ENCODE results near the gene LGR4. TPM values are rescaled to one million over a fixed set of nuclear protein-coding genes. Genes with fewer than 3 reads are reported as not detected.

LGR4 gene
- total and polyA plus RNA-seq, 2 of the 13 experiments (the other 11 are each of a cell fraction or from before 2014, with no cell fraction given) = 42.1 to 68.7 TPM

GRCh38 chr11:27353593-27354358, 118.8 kb downstream of the LGR4 start:
- TF ChIP-seq SMYD3 (CRISPR knock-in tag; IDR thresholded peaks at IDR 0.05) (no peak), ZNF160 (CRISPR knock-in tag; IDR thresholded peaks at IDR 0.05) (no peak), CBX5 (CRISPR knock-in tag; IDR thresholded peaks at IDR 0.05; ENCODE audit: borderline replicate concordance) (no peak), ZSCAN20 (CRISPR knock-in tag; IDR thresholded peaks at IDR 0.05; ENCODE audit: borderline replicate concordance) (no peak), HNRNPH1 (optimal IDR thresholded peaks at IDR 0.05; ENCODE audit: low read depth, low read length) (no peak), GFI1 (CRISPR knock-in tag; IDR thresholded peaks at IDR 0.05; ENCODE audit: borderline replicate concordance) (no peak), SALL2 (CRISPR knock-in tag; IDR thresholded peaks at IDR 0.05) (no peak), HHEX (CRISPR knock-in tag; IDR thresholded peaks at IDR 0.05) (no peak), KDM4B (CRISPR knock-in tag; IDR thresholded peaks at IDR 0.05) (no peak)
- TF ChIP-seq, protein P1, sequence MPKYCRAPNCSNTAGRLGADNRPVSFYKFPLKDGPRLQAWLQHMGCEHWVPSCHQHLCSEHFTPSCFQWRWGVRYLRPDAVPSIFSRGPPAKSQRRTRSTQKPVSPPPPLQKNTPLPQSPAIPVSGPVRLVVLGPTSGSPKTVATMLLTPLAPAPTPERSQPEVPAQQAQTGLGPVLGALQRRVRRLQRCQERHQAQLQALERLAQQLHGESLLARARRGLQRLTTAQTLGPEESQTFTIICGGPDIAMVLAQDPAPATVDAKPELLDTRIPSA (CRISPR knock-in tag; IDR thresholded peaks at IDR 0.05; ENCODE audit: borderline replicate concordance) = no peak
- TF ChIP-seq, protein P2, sequence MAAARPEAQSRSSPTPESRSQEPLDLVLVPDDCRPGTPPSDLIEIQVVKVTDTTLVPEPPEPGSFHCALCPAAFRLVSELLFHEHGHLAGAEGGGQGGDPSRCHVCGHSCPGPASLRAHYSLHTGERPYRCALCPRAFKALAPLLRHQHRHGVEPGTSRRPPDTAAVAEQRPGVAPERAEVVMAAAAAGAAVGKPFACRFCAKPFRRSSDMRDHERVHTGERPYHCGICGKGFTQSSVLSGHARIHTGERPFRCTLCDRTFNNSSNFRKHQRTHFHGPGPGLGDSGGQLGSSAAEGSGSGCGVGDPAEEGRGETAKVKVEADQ (CRISPR knock-in tag; IDR thresholded peaks at IDR 0.05; ENCODE audit: borderline replicate concordance) = no peak
- H4K20me1 ChIP-seq (ENCODE audit: insufficient read depth, low read length) = no peaks in the 10 kb centered on the region
- no peaks in the 10 kb centered on the region for H3K36me3 ChIP-seq (replicated peaks in 1 of 2; ENCODE audit: control insufficient read depth in 1 of 2, insufficient read depth in 2 of 2, low read length in 2 of 2)
- DNase-seq (ENCODE audit: low spot score) (no peak), ATAC-seq (no peak), FAIRE-seq (no peak)
- peaks cover 50% of the 10 kb centered on the region for H3K4me1 ChIP-seq (ENCODE audit: insufficient read depth, low read length)
- BruUV-seq (replicated peaks) = no TSS peak
- peaks cover 3% of the 10 kb centered on the region for H3K79me2 ChIP-seq (ENCODE audit: insufficient read depth, low read length)
- intact Hi-C loops (cut with micrococcal nuclease; ENCODE audit: unreplicated experiment) = no loop called here
- WGBS (ENCODE audit: low lambda C conversion rate) = 98% methylated on average over 2 of the region's 2 CpGs
- H3K9me3 ChIP-seq (ENCODE audit: low read length) = no peaks in the 10 kb centered on the region
- H3K4me3 ChIP-seq (replicated peaks in 1 of 3; ENCODE audit: insufficient read depth in 1 of 3, low read depth in 2 of 3, low read length in 3 of 3) = no peak overlapping the region
- in situ Hi-C loops (cut with HindIII; ENCODE audit: extremely low pct_ligation_motif_present, low pct_unique_long_range_greater_than_20kb) = no loop called here
- ChIA-PET CTCF (ENCODE audit: low intra/inter-chr PET ratio, low total read pairs) (no interaction called here), POLR2A (no interaction called here)
- H3K4me2 ChIP-seq (ENCODE audit: low read depth, low read length) = peak overlapping the region; percentile 32; the same call in 1 of the 2 replicates
- H3K27ac ChIP-seq (ENCODE audit: extremely low read length, insufficient read depth, low read length) = no peak overlapping the region
- no peaks in the 10 kb centered on the region for H3K27me3 ChIP-seq (ENCODE audit: control insufficient read depth in 1 of 2, insufficient read depth in 2 of 2, low read length in 2 of 2)
- no peak overlapping the region for H2AFZ ChIP-seq (ENCODE audit: low read length)
- H3K9ac ChIP-seq (ENCODE audit: insufficient read depth, low read depth, low read length) = no peak overlapping the region

All from HepG2 (cell line).